ENCODE measurements around the gene SOD1.
"Not testable (repeated sequence)": the region's sequence is repeated elsewhere in the genome, so short reads cannot be mapped to it uniquely, and the experiment has no call there.

SOD1 gene

DNA sequence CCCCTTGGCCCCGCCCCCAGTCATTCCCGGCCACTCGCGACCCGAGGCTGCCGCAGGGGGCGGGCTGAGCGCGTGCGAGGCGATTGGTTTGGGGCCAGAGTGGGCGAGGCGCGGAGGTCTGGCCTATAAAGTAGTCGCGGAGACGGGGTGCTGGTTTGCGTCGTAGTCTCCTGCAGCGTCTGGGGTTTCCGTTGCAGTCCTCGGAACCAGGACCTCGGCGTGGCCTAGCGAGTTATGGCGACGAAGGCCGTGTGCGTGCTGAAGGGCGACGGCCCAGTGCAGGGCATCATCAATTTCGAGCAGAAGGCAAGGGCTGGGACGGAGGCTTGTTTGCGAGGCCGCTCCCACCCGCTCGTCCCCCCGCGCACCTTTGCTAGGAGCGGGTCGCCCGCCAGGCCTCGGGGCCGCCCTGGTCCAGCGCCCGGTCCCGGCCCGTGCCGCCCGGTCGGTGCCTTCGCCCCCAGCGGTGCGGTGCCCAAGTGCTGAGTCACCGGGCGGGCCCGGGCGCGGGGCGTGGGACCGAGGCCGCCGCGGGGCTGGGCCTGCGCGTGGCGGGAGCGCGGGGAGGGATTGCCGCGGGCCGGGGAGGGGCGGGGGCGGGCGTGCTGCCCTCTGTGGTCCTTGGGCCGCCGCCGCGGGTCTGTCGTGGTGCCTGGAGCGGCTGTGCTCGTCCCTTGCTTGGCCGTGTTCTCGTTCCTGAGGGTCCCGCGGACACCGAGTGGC lies at the start of gene SOD1:
SOD1 (plus strand) TSS at position 158 of the 723 bp plus-strand sequence; CDS start at position 235, 77 bp downstream.
- peak; percentile 82 to 96 (median 92) for DNase-seq

- DNase-seq, result no peak
Observed at GRCh38 chr21:31611445-31611844, 48.0 kb upstream of the SOD1 start.

GRCh38 chr21:31612894-31613785 lies 46.4 kb upstream of the SOD1 start:
- no peak for DNase-seq

GRCh38 chr21:31614705-31615104 lies 44.8 kb upstream of the SOD1 start:
- no peak for DNase-seq

DNA sequence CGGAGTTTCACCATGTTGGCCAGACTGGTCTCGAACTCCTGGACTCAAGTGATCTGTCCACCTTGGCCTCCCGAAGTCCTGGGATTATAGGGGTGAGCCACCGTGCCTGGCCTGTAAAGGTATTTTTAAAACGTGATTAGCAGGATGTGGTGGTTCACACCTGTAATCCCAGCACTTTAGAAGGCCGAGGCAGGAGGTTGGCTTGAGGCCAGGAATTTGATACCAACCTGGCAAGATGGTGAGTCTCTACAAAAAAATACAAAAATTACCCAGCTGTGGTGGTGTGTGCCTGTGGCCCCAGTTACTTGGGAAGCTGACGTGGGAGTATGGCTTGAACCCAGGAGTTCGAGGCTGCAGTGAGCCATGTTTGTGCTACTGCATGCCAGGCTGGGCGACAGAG lies 43.3 kb upstream of the SOD1 start:
- no peak for DNase-seq

DNA sequence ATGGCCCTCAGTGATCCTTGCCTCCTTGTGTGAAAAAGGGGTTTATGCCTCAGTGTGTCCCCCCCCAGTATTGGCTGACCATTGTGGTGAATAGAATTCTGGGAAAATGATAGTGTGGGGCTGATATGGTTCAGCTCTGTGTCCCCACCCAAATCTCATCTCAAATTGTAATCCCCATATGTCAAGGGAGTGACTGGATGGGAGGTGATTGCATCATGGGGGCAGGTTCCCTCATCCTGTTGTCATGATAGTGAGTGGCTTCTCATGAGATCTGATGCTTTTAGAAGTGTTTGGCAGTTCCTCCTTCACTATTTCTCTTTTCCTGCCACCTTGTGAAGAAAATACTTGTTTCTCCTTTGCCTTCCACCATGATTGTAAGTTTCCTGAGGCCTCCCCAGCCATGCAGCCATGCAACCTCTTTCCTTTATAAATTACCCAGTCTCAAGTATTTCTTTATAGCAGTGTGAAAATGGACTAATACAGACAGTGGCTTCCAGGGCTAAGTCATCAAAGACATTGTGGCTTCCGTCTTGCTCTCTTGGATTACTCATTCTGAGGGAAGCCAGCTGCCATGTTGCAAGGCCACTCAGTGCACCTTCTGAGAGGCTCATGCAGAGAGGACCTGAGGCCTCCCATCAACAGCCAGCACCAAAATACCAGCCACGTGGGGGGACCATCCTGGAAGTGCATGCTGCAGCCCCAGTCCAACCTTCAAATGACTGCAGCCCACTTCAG lies 40.6 kb upstream of the SOD1 start:
- no peak for DNase-seq

DNA sequence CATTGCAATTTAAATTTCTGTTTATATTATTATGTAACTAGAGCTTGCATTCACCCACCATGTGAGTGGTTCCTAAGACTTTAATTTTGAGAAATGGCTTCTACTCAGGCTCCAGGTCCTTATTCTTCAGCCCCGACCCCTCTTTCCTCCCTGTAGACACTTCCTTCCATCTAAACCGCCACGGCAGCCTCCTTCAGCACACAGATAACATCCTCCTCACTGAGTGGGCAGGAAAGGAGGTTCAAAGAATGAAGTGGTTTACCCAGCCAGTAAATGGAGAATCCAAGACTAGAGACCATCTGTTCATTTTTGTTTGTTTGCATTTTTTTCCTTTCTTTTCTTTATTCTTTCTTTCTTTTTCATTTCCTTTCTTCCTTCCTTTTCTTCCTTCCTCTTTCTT lies 37.1 kb upstream of the SOD1 start:
- no peak for DNase-seq

DNA sequence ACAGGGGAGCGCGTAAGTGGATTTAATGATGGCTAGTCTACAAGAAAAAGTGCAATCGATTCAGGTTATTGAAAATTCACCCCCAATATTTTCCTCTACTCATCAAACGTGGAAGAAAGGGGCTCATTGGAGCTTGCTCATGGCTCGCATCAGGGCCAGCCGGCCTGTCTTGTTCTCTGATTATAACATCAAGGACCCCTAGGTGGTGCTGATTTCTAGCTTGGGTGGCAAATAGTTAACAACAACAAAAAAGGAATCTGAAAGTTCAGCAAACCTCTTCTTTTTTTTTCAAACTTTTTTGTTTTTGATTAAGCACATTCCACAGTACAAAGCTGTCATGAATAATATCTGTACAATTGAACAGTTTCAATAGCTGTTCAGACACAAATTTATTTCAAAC lies 35.8 kb upstream of the SOD1 start:
- DNase-seq, result no peak

GRCh38 chr21:31624181-31624580 lies 35.3 kb upstream of the SOD1 start:
- DNase-seq, result no peak

DNA sequence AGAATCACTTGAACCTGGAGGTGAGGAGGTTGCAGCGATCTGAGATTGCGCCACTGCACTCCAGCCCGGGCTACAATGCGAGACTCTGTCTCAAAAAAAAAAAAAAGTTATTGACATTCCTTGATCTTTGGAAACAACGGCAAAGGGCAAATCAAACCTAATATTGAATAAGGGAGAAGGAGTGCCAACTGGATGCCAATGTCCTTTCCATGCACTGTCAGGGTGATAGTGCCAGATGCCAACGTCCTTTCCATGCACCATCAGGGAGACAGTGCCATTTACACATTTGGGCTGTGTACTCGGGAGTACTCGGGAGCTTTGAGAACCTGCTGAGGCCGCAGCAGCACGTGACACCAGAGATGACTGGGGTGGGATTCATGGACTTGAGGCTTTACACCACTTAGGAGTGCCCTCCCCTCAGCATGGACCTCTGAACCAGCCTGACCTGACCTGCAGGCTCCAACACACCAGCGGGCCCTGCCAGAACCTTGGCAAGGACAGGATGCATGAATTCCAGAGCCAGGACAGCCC lies 34.5 kb upstream of the SOD1 start:
- DNase-seq, result no peak

GRCh38 chr21:31629972-31630711 lies 29.4 kb upstream of the SOD1 start:
- no peak for DNase-seq

- not testable (repeated sequence) for DNase-seq
Observed at GRCh38 chr21:31631881-31632280, 27.6 kb upstream of the SOD1 start.

DNA sequence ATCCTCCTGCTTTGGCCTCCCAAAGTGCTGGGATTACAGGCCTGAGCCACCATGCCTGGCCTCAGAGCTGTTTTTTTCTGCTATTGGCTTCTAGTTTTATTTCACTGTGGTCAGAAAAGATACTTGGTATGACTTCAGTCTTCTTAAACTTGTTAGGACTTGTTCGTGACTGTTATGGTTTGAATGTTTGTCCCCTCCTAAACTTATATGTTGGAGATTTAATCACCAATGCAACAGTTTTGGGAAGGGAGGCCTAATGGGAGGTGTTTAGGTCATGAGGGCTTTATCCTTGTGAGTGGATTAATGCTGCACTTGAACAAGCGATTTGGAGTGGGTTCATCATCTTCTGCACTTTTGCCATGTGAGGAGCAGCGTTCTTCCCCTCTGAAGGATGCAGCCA lies 24.5 kb upstream of the SOD1 start:
- no peak for DNase-seq

DNA sequence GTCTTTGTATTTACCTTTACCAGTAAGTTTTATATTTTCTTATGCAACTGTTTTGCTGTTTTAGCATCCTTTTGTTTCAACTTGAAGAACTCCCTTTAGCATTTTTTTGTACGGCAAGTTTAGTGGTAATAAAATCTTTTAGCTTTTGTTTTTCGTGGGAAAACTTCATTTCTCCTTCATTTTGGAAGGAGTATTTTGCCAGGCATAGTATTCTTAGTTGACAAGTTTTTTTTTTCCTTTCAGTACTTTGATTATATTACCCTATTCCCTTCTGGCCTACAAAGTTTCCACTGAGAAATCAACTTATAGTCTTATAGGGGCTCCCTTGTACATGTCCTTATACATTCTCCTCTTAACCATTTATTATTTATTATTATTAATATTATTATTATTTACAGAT lies 22.6 kb upstream of the SOD1 start:
- no peak for DNase-seq

GRCh38 chr21:31641416-31641922 lies 18.0 kb upstream of the SOD1 start:
- no peak for DNase-seq

- no peak for DNase-seq
Observed at GRCh38 chr21:31644643-31645042, 14.8 kb upstream of the SOD1 start.

DNA sequence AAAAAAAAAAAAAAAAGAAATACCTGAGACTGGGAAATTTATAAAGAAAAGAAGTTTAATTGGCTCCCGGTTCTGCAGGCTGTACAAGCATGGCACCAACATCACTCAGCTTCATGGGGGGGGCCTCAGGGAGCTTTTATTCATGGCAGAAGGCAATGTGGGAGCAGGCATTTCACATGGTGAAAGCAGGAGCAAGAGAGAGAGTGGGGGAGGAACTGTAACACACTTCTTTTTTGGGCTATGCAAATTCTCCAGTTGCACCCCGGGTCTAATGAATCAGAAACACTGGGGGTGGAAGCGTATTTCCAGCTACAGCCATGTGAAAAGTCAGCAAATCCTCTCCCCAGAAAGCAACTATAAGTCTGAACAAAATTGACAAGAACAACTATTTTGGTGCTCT lies 11.8 kb upstream of the SOD1 start:
- DNase-seq, result no peak

DNA sequence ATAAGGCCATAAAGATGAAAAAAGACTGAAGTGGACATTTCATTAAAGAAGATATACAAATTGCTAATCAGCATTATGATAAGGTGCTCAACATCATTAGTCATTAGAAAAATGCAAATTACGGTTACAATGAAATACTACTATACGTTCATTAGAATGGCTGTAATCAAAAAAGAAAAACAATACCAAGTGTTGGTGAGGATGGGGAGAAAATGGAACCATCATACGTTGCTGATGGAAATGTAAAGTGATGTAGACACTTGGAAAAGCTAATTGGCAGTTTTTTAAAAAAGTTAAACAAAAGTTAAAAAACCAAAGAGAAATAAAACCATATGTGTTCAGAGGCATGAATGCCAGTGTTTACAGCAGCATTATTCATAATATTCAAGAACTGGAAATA lies 8.6 kb upstream of the SOD1 start:
- DNase-seq, result no peak

DNA sequence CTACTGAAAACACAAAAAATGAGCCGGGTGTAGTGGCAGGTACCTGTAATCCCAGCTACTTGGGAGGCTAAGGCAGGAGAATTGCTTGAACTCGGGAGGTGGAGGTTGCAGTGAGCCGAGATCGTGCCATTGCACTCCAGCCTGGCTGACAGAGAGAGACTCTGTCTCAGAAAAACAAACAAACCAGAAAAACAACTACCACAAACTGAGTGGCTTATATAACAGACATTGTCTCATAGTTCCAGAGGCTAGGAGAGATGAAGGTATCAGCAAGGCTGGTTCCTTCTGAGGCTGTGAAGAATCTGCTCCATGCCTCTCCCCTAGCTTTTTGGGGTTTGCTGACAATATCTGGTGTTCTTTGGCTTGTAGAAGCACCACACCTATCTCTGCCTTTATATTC lies 8.0 kb upstream of the SOD1 start:
- DNase-seq, result not testable (repeated sequence)

- DNase-seq, result no peak
Observed at GRCh38 chr21:31654340-31654739, 5.2 kb upstream of the SOD1 start.

- DNase-seq, result peak in 2 of 4 experiments; percentile 6 to 14
Observed at GRCh38 chr21:31654821-31655580, 4.5 kb upstream of the SOD1 start.
